PC-3 (cell line): ENCODE measurements around the gene SMIM13. TPM values are rescaled to one million over a fixed set of nuclear protein-coding genes. Genes with fewer than 3 reads are reported as not detected.
A peak's percentile ranks its signal among the peaks of the same experiment; 100 is the strongest.

Source experiments
- ATAC-seq: fragments of 200-7000 bp; cut with Tn5 transposase; 2 replicates; pipeline ENCODE4 v1.9.1; 2020; ENCODE audit warnings: mild to moderate bottlenecking, moderate library complexity
- Bru-seq: library from RNA; stranded (reverse); fragments of 400-500 nt; gene quantifications from one replicate; lab custom pipeline; 2021; lab: Mats Ljungman, UMichigan
- BruChase-seq, 2 experiments: library from RNA; stranded (reverse); fragments of 400-500 nt; gene quantifications; one replicate each; lab custom pipeline; 2021; lab: Mats Ljungman, UMichigan
- BruUV-seq: library from RNA; stranded (reverse); fragments of 400-500 nt; replicated peaks from 2 replicates; lab custom pipeline; 2021; lab: Mats Ljungman, UMichigan
- CTCF ChIA-PET: fragments of 300-600 bp; sonication (Branson Sonifier 250); formaldehyde crosslinking; loops from one replicate; lab custom pipeline; 2022; ENCODE audit warnings: antibody characterized with exemption; lab: Charles Lee
- POLR2A ChIA-PET: fragments of 300-600 bp; sonication (Branson Sonifier 250); formaldehyde crosslinking; loops from one replicate; lab custom pipeline; 2022; ENCODE audit warnings: antibody characterized with exemption; ENCODE audit not compliant: unreplicated experiment; lab: Charles Lee
- DNase-seq: peaks from one replicate; pipeline ENCODE4 v3.0.0-alpha.2; 2015
- H2AFZ ChIP-seq: fragments of 300-600 bp; sonication (generic); 2 replicates; pipeline ENCODE4 v1.6.0; 2016; ENCODE audit warnings: antibody characterized with exemption, low read length
- H3F3A ChIP-seq: fragments of 300-600 bp; sonication (generic); one replicate; pipeline ENCODE4 v1.6.0; 2017; ENCODE audit warnings: antibody characterized with exemption, low read length, control low read depth, mild to moderate bottlenecking; ENCODE audit not compliant: unreplicated experiment
- H3K27ac ChIP-seq: fragments of 300-600 bp; sonication (generic); 2 replicates; pipeline ENCODE4 v1.5.1; 2016; ENCODE audit warnings: mild to moderate bottlenecking, low read length
- H3K27me3 ChIP-seq: fragments of 300-600 bp; sonication (generic); 2 replicates; pipeline ENCODE4 v1.6.1; 2016; ENCODE audit warnings: low read length, mixed read lengths
- H3K36me3 ChIP-seq: fragments of 300-600 bp; sonication (generic); 2 replicates; pipeline ENCODE4 v1.6.1; 2016; ENCODE audit warnings: low read depth, mixed run types, low read length, mixed read lengths
- H3K4me1 ChIP-seq: fragments of 300-600 bp; sonication (generic); 2 replicates; pipeline ENCODE4 v1.5.1; 2016; ENCODE audit warnings: low read length; ENCODE audit not compliant: insufficient read depth
- H3K4me2 ChIP-seq: fragments of 300-600 bp; sonication (generic); 2 replicates; pipeline ENCODE4 v1.6.0; 2016; ENCODE audit warnings: low read length
- H3K4me3 ChIP-seq: fragments of 300-600 bp; sonication (generic); 2 replicates; pipeline ENCODE4 v1.5.1; 2016; ENCODE audit warnings: mild to moderate bottlenecking, low read length, mixed read lengths
- H3K79me2 ChIP-seq: fragments of 300-600 bp; sonication (generic); 2 replicates; pipeline ENCODE4 v1.6.1; 2017; ENCODE audit warnings: low read length, mixed read lengths
- H3K9ac ChIP-seq: fragments of 300-600 bp; sonication (generic); 2 replicates; pipeline ENCODE4 v1.6.0; 2016; ENCODE audit warnings: mild to moderate bottlenecking, low read length
- H3K9me2 ChIP-seq: fragments of 300-600 bp; sonication (generic); replicated peaks from 2 replicates; pipeline ENCODE4 v1.6.1; 2016; ENCODE audit warnings: mixed run types, low read length, mixed read lengths
- H3K9me3 ChIP-seq: fragments of 300-600 bp; sonication (generic); 2 replicates; pipeline ENCODE4 v1.6.1; 2016; ENCODE audit warnings: low read length, mixed read lengths
- H4K20me1 ChIP-seq: fragments of 300-600 bp; sonication (generic); 2 replicates; pipeline ENCODE4 v1.6.1; 2016; ENCODE audit warnings: low read length, mixed read lengths
- CTCF ChIP-seq: fragments of 300-600 bp; sonication (generic); conservative IDR thresholded peaks from 2 replicates; pipeline ENCODE4 v1.5.1; 2017; ENCODE audit warnings: antibody characterized with exemption, low read depth, mild to moderate bottlenecking, low read length
- EZH2 ChIP-seq: fragments of 300-600 bp; sonication (generic); IDR thresholded peaks from one replicate; pipeline ENCODE4 v1.6.1; 2017; ENCODE audit warnings: antibody characterized with exemption, mild to moderate bottlenecking, low read length; ENCODE audit not compliant: unreplicated experiment
- EZH2phosphoT487 ChIP-seq: fragments of 300-600 bp; sonication (generic); IDR thresholded peaks from 2 replicates; pipeline ENCODE4 v1.6.1; 2018; ENCODE audit warnings: mild to moderate bottlenecking, antibody characterized with exemption, low read length, borderline replicate concordance
- intact Hi-C: fragments of 100-400 bp; cut with micrococcal nuclease; formaldehyde crosslinking; loops from 2 replicates; pipeline ENCODE4 v1.9.0; 2023
- long read RNA-seq: library from polyadenylated mRNA; unstranded; transcript quantifications from one replicate; pipeline ENCODE4 v2.0.0, GENCODE V29; 2021; ENCODE audit not compliant: unreplicated experiment
- total RNA-seq: library from RNA; depleted of rRNA; stranded (reverse); fragments of >200 nt; gene quantifications from 2 replicates; pipeline ENCODE4 v1.2.3, GENCODE V29; 2014; rRNA removed

Gene SMIM13
- total RNA-seq (7.1 and 9.0 TPM in 2 replicates), Bru-seq, nascent RNA (percentile 76 among the genes with signal in this experiment), BruChase-seq, experiment 1, labeled RNA remaining after a 6-hour chase (percentile 82 among the genes with signal in this experiment), BruChase-seq, experiment 2, labeled RNA remaining after a 2-hour chase (percentile 74 among the genes with signal in this experiment)
- long read RNA-seq, full-length matches to known transcripts, result 11 of 13 reads
- long read RNA-seq, partial matches to known transcripts, result 0 of 13 reads
- long read RNA-seq, other reads (novel, unspliced or antisense), result 2 of 13 reads

- Histone ChIP-seq H3K9me3 (no peaks in the 10 kb centered on the region), H3K27me3 (no peaks in the 10 kb centered on the region), H3K79me2 (peaks cover 47% of the 10 kb centered on the region), H3K4me1 (peaks cover 18% of the 10 kb centered on the region), H4K20me1 (no peaks in the 10 kb centered on the region), H3K9ac (peak within 1 kb of the TSS; percentile 94), H3K4me2 (peak within 1 kb of the TSS; percentile 93), H3K9me2 (no peaks in the 10 kb centered on the region), H2AFZ (peak within 1 kb of the TSS; percentile 98), H3K36me3 (no peaks in the 10 kb centered on the region), H3F3A (no peaks in the 10 kb centered on the region), H3K27ac (peak within 1 kb of the TSS; percentile 69), H3K4me3 (peak within 1 kb of the TSS; percentile 96)
- CTCF ChIA-PET, result no interaction called here
- no TSS peak for BruUV-seq
- intact Hi-C loops, result loop anchor here (1.0 to 10.0 kb wide), 5 partner anchors 23 to 483 kb away; partner anchors contain the start of gene NEDD9
- DNase-seq (peak; percentile 98), ATAC-seq (peak; percentile 95)
- TF ChIP-seq CTCF (peak; percentile 45), EZH2phosphoT487 (no peak), EZH2 (no peak)
- POLR2A ChIA-PET, result interaction anchor here (0.6 to 1.0 kb wide), 2 partner anchors 82 to 113 kb away, joined by 3 to 4 read pairs; no protein-coding TSS in a partner anchor
Measured at GRCh38 chr6:11093626-11094410, at the start of gene SMIM13. Gene SMIM13, plus strand, starts transcription at chr6:11093834. Its CDS starts 480 bp downstream, at chr6:11094314.

- ChIA-PET CTCF (interaction anchor here (0.6 kb wide), 1 partner anchor 568 kb away, joined by 3 read pairs; no protein-coding TSS in a partner anchor), POLR2A (no interaction called here)
- Histone ChIP-seq H3K9me2 (no peaks in the 10 kb centered on the region), H4K20me1 (no peaks in the 10 kb centered on the region), H3K4me1 (peaks cover 5% of the 10 kb centered on the region; the same call in 1 of the 2 replicates), H3K27ac (no peak within 1 kb of the TSS), H3K27me3 (peaks cover 35% of the 10 kb centered on the region), H3F3A (no peaks in the 10 kb centered on the region), H3K9ac (no peak within 1 kb of the TSS), H3K4me3 (peak within 1 kb of the TSS; percentile 63), H3K79me2 (no peaks in the 10 kb centered on the region), H2AFZ (peak within 1 kb of the TSS; percentile 63), H3K4me2 (peak within 1 kb of the TSS; percentile 80), H3K9me3 (no peaks in the 10 kb centered on the region), H3K36me3 (no peaks in the 10 kb centered on the region)
- BruUV-seq, result no TSS peak
- peak; percentile 48 for DNase-seq
- TF ChIP-seq EZH2phosphoT487 (peak; percentile 17; the same call in 1 of the 2 replicates), CTCF (peak; percentile 71), EZH2 (peak; percentile 35)
- intact Hi-C loops, result no loop called here
- ATAC-seq, result peak; percentile 87
Measured at GRCh38 chr6:11043961-11044711, 49.5 kb upstream of the SMIM13 start, which contains the start of gene ELOVL2. Gene ELOVL2, minus strand, starts transcription at chr6:11044305. Its CDS starts 75 bp downstream, at chr6:11044230.
